ENCODE data around the gene LRRC28. TPM values are rescaled to one million over a fixed set of nuclear protein-coding genes. Genes with fewer than 3 reads are reported as not detected.
"Not testable (repeated sequence)": the region's sequence is repeated elsewhere in the genome, so short reads cannot be mapped to it uniquely, and the experiment has no call there.

LRRC28 gene
- polyA plus RNA-seq, 4 donors = 33.3 to 38.9 (median 37.0) TPM

DNA sequence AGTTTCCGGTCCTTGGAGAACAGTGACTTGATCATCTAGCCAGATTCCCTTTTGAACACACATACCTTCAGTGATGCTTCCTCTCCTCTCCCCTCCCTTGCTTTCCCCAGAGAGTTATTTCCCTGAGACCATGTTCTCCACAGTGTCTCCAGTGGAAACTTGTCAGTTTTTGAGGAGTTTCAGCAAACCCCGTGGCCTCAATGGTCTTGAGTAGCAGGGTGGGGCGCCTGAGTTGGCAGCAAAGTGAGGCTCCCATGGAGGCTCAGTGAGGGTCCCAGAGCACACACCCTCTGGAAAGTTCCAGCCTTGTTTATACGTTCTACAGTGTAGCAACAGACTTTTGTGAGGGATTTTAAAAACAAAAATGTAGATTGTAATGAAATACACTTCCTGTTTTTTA is 135.1 kb downstream of the LRRC28 start:
- no peak for DNase-seq (ENCODE audit: low read depth in 4 of 4, low spot score in 2 of 4)

DNA sequence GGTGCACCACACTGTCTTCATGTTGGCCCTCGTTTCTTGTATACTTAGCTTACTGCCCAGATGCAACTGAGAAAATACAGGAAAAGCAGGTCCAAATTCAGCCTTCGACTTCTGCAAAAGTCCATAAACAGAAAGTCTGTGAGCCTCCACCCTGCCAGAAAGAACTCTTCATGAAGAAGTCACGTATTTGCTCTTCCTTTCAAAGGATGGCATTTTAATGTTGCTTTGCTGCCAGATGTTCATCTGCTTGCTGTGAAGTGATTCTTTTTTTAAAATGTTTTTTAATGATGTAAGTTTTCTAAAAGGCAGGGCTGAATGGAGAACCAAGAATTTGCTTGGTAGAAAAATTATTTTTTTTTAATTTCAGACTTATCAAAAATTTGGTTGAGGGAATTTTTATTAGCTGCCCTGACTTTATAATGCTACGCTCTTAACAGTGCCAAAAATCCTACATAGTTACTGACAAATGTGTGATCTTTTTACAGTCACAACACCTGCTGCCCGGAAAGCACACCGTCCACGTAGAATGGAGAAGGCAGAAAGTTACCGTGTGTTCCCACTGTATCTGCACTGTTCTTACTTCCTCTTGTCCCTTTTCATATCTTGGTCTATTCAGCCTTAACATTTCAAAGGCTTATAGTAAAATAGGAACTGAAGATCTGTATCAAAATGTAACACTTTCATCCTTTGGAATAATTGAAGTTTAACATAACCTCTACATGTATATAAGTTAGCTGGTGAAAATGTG is 136.3 kb downstream of the LRRC28 start:
- no peak for DNase-seq (ENCODE audit: low read depth in 4 of 4, low spot score in 2 of 4)

DNA sequence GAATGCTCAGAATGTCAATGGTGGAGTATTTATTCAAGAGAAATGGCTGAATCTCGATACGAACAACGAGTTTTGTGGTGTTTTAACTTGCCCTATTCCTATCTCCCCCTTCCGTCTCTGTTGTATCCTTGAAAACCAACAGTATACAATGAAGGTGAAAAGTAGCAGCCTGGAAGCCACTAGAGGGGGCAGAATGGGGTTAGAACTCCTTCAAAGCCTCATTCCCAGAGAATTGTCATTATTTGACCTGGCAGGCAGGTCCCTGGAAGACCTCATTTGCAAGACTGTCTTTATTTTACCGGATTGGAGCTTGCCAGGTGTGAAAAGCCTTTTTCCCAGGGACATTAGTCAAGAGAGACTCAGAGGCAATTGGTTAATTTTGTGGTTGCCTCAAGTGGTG is 139.4 kb downstream of the LRRC28 start:
- DNase-seq (ENCODE audit: low read depth in 4 of 4, low spot score in 2 of 4) = no peak

DNA sequence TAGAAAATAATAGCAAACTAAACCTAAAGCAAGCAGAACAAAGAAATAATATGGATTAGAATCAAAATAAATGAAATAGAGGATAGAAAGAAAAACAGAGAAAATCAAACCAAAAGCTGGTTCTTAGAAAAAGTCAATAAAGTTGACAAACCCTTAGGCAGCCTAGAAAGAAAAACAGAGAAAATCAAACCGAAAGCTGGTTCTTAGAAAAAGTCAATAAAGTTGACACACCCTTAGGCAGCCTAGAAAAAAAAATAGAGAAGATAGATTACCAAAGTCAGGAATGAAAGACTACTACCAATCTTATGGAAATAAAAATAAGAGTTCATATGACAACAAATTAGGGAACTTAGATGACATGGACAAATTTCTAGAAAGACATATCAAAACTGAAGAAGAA is 142.4 kb downstream of the LRRC28 start:
- no peak for DNase-seq (ENCODE audit: low read depth in 4 of 4, low spot score in 2 of 4)

DNA sequence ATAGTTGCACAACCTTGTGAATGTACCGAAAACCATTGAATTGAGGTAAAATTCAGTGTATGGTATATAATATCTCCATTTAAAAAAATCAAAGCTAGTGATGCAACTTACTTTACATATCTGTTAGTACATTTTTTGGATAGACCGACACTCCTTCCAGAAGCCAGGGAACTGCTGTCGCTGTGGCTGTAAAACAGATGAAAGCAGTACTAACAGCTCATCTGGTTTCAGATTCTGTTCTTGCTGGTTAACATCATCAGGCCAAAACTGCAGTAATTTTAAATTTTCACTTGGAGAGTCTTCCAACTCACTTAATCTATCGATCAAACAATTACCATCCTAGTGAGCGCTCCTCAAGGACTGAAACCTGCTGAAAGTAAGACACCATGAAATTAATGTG is 145.1 kb downstream of the LRRC28 start:
- DNase-seq (ENCODE audit: low read depth in 4 of 4, low spot score in 2 of 4) = no peak

DNA sequence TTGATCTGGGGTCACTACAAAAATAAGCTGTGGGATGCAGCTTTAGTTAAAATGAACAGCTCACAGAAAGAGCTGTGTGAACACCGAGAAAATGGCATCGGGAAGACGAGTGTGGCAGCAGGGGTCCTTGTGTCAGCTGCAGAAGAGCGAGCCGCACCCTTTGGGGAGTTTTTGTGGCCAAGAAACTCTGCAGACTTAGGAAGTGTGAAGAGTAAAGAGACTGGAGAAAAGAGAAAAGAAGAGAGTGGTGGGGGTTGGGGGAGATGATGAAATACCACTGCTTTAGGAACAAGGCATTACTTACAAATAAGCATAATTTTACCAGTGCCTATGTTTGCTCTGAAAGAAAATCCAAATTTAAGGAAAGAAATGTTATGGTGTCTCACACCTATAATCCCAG is 147.8 kb downstream of the LRRC28 start:
- DNase-seq (ENCODE audit: low read depth in 4 of 4, low spot score in 2 of 4) = no peak

DNA sequence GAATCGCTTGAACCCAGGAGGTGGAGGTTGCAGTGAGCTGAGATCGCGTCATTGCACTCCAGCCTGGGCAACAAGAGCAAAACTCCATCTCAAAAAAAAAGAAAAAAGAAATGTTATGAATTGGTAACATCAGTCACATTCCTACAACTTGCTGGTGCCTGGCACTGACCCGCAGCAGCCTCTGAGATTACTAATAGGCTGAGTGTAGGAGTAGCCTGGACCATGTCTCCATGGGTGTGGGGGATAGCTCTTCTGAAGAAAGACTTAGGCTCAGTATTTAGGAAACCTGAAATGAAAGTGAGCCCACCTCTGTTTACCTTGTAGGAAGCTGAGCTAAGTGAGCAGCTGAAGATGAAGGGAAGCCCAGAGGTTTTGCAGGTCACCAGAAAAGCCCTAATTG is 148.3 kb downstream of the LRRC28 start:
- no peak for DNase-seq (ENCODE audit: low read depth in 4 of 4, low spot score in 2 of 4)

DNA sequence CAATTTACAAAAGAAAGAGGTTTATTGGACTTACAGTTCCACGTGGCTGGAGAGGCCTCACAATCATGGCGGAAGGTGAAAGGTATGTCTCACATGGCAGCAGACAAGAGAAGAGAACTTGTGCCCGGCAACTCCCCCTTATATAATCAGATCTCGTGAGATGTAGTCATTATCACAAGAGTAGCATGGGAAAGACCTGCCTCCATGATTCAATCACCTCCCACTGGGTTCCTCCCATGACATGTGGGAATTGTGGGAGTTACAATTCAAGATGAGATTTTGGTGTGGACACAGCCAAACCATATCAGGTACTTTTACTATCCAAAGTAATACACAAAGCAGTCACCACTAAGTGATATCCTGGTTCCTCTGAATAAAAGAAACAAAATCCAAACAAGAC is 149.9 kb downstream of the LRRC28 start:
- DNase-seq (ENCODE audit: low read depth in 4 of 4, low spot score in 2 of 4) = not testable (repeated sequence)

DNA sequence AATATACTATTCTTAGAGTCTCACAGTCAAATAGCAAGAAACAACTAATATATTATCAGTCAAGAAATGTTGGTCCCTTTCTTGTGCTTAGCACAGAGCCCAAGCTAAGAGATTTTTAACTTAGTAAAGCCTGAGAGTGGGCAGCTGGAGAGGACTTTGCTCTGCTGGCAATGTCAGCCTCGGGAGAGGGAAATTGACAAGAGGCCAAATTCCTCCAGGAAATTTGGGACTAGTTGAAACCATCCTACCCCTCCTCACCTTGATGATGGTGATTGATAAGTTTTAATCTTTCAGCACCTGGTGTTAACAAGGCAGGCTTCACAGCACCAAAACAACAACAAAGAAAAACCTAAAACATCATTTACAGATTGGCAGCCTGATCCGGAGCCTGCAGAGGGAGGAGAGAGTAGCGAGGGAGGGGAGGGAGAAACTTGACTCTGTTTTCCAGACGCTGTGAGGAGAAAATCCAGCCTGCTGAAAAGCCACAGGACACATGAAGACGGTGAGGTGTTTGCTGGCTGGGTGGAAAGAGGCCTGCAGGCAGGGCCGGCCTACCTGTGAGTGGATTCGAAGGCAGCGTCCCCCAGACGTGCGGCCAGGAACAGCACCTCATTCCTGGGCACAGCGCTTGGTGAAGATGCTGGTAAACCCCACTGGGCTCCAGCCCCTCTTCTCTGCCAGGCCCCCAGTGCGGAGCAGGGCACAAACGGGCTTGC is 150.9 kb downstream of the LRRC28 start:
- DNase-seq (ENCODE audit: low read depth in 4 of 4, low spot score in 2 of 4) = no peak

DNA sequence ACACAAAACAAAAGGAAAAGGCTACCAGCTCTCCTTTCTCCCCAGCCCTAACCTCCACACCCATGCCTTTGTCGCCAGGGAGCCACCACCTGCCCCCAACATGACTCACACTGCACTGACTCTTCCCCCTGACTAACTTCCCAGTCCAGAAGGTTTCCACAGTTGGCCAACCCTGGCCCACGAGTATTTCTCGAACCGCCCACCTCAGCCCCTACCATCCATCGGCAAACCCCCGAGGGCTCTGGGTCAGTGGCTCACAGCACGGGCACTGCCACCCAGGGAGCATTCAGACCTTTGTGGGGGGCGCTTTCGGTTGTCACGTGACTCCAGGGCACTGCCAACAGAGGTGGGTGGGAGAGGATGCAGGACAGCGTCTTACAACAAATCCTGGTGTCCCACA is 152.3 kb downstream of the LRRC28 start:
- DNase-seq (ENCODE audit: low read depth in 4 of 4, low spot score in 2 of 4) = no peak

DNA sequence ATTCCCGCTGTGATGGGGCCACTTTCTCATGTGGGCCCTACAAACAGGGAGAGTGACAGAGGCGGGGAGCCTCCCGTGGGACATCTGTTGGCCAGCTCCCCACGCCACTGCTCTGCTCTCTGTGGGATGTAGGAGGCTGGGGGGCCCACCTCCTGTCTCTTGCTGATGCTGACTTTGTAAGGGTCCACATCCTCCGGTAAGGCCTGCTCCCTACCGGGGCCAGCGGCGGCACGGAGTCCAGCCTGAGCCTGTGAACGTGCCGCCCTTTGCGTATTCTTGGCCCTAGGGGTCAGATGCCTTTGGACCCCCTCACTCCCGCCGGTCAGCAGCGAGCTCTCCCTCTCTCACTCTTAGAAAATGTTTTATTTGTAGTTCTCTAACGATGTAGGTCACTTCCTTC is 153.2 kb downstream of the LRRC28 start:
- DNase-seq (ENCODE audit: low read depth in 4 of 4, low spot score in 2 of 4) = no peak

DNA sequence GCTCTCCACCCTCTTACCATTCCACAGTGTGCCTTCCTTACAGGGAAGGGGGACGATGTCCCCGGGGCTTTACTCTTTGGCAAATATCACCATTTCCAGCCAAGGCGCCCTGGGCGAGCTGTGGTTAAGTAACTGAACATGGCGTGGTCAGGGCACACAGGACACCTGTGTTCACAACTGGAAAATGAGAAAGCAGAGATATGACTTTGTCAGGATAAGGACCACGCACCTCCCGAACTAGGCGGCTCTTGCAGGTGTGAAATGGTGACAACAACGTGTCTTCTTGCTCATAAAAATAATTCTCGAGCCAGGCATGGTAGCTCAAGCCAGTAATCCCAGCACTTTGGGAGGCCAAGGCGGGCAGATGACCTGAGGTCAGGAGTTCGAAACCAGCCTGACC is 154.8 kb downstream of the LRRC28 start:
- no peak for DNase-seq (ENCODE audit: low read depth in 4 of 4, low spot score in 2 of 4)

DNA sequence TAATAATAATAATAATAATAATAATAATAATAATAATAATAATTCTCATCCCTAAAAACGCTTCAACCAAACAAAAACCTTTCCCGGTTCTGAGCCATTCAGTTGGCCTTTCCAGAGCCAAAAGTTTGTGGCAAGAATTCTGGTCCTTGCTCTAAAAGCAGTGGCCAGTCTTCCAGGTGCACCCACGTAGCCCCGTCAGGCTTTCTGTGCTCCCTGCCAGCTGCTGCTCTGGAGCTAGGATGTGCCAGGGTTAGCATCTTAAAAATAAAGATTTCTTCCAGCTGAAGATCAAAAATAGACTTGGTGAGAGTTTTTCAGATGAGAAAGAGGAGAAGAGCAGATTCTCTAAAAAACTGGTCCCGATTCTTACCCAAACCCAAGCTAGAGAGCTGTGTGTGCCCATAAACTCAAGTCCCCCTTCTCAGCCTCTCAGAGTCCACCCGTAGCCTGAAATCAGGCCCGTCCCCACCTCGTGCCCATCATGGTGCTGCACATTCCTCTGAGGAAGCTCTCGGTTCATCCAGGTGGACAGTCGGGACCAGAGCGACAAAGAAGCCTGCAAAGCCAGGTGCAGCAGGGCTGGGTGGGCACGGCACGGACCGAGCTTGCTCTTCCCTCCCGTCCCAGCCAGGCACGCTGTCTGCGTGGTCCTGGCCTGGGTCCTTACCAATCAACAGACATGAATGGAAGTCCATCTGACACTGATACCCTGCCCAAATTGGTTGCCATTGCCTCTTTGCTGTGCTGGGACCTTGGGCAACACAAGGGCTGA is 155.6 kb downstream of the LRRC28 start:
- DNase-seq (ENCODE audit: low read depth in 4 of 4, low spot score in 2 of 4) = no peak

DNA sequence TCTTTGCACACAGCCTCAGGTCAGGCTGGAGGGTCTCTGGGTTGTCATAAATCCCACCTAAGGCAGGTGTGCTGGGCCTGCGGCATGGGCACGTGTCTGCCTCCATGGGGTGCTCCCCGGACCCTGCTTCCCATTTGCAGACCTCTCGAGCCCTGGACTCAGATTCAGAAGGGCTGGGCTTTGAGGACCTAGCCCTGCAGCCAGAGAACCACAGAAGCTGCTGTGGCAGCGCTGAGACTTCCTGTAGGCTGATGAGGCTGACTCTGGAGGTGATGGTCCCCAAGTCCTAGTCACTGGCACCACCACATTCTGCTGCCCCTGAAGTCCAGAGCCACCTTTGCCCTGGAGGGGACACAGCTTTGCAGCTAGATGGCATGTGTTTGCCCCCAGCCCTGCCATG is 156.4 kb downstream of the LRRC28 start:
- no peak for DNase-seq (ENCODE audit: low read depth in 4 of 4, low spot score in 2 of 4)

DNA sequence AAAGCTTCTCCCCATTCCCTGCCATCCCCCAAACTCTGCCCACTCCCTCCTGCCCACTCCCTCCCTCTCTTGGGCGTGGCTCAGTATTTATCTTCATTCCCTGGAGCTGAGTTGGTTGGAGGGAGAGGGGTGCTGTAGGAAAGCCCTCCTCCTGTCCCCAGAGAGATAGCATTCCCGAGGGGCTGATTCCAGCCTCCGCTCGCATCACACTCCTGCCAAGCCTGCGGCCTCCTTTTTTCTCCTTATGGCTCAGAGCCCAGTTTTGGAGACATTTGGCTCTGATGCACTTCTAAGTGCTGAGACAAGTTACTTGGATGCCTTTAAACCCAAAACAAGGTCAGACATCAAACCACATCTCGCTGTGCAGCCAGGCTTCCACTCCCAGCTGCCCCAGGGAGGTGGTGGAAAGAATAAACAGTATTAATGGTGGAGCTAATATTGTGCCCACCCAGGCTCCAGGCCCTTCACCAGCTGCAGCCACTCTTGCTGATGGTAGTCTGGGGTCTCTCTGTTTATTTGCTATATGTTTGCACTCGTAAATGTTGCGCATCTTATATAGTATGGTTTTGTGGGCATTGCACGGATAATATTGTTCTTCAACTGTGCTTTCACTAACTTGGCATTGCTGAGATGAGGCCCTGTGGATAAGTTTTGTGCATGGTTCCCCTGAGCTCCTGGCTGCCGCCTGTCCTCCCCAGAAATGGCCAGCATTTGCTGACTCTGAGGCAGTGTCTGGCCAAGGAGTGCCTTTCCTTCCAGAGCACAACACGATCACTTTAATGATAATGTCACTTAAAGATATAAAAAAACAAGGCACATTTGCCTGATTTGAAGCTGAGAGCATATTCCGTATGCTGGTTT is 157.2 kb downstream of the LRRC28 start:
- DNase-seq (ENCODE audit: low read depth in 4 of 4, low spot score in 2 of 4) = no peak

DNA sequence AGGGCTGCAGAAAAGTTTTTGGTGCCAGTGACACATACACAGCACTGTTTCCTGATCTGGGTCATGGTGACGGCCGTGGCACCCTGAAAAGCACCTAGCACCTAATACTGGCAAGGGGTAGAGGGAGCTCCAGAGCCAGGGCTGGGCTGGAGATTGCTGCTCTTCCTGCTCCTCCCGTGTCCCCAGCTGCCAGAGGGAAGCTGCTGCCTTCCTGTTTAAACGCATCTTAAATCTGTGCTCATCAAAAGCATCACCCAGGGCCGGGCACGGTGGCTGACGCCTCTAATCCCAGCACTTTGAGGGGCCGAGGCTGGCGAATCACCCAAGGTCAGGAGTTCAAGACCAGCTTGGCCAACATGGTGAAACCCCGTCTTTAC is 157.8 kb downstream of the LRRC28 start:
- DNase-seq (ENCODE audit: low read depth in 4 of 4, low spot score in 2 of 4) = no peak

DNA sequence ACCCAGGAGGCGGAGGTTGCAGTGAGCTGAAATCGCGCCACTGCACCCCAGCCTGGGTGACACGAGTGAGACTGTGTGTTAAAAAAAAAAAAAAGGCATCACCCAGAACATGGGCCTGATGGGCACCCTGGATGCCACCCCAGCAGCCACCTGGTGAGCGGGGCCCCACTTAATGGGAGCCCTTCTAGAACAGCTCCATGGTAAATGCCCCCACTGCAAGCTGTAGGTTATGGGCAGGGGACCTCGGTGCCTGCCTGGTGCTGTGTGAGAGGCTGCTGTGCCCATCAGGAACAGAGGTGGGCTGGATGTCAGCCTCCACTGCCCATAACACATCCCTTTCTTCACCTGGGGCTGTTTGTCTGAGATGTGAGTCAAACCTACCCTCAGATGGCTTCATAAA is 158.3 kb downstream of the LRRC28 start:
- DNase-seq (ENCODE audit: low read depth in 4 of 4, low spot score in 2 of 4) = no peak

DNA sequence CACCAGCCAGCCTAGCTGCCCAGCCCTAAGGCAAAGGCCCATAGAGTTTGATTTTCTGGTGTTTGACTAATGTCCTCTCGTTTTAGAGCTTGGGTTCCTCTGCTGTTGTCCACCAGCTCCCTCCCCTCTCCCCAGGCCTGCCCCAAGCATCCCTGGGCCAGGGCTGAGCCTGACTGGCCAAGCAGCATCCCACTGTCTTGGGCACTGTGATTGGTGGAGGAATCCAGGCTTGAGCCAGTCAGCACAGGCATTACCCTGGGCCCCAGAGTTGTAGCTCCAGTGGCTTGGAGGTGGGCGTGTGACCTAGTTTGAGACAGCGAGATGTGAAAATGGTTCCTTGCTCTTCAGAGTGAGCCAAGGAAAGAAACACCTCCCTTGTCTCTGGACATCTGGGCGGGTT is 159.2 kb downstream of the LRRC28 start:
- no peak for DNase-seq (ENCODE audit: low read depth in 4 of 4, low spot score in 2 of 4)

DNA sequence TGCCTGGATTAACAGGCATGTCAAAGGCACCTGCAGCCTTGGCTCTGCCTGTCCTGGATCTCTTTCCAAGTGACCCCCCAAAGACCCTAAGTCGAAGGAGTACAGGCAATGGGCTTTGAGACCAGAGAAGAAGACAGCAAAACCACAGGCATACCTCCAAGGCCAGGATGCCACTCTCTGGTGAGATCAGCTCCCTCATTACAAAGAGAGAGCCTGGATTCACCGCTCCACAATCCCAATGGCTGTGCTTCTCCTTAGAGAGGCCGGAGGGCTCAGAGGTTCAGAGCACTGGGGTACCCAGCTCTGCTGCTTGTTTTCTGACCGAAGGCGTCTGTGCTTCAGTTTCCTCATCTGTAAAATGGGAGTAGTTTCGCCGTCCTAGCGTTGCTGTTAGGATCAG is 160.0 kb downstream of the LRRC28 start:
- DNase-seq (ENCODE audit: low read depth in 4 of 4, low spot score in 2 of 4) = no peak

DNA sequence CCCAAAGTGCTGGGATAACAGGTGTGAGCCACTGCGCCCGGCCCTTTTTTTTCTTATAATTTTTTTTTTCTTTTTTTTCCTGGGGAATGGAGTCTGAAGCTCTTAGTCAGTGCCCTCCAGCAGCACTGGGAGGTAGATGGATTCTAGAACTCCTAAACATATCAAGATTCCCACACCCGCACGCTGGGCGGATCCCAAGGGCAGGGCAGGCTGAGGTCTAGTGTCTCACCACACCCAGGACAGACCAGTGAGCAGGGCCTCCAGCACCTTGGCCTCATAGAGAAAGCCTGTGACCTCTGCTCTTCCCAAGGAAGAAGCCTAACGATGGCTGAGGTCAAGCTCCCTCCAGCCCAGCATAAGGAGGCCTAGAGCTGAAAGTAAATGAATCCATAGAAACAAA is 160.8 kb downstream of the LRRC28 start:
- DNase-seq (ENCODE audit: low read depth in 4 of 4, low spot score in 2 of 4) = no peak

DNA sequence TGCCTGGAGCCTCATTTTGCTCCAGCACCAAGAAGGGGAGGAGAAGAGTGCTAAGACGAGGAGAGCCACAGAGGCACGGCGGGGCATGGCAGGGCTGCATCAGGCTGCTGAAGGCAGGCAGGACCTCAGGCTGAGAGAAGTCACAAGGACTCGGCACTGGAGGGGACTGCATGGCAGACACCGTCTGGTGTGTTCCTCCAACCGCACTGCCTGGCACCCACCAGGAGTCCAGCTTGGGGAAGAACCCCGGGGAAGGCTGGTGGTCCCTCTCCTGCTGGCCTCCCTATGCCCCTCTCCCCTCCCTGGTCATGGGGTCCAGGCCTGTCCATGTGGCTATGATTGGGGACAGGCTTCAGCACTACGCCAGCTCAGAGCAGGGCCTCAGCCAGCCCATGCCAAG is 161.3 kb downstream of the LRRC28 start:
- DNase-seq (ENCODE audit: low read depth in 4 of 4, low spot score in 2 of 4) = no peak

All from left renal cortex interstitium (tissue), 4 donors.